Measurements from ENCODE around the gene SLC6A1. TPM values are rescaled to one million over a fixed set of nuclear protein-coding genes. Genes with fewer than 3 reads are reported as not detected.

SLC6A1 gene
- total RNA-seq, 2 donors from 2014 or later = 0.18 to 6.2 TPM

- no peak overlapping the region for H3K27ac ChIP-seq
- WGBS = 34% methylated on average over 10 of the region's 10 CpGs
- no peaks in the 10 kb centered on the region for H3K9me3 ChIP-seq
- H3K36me3 ChIP-seq = no peaks in the 10 kb centered on the region
- no peaks in the 10 kb centered on the region for H3K4me1 ChIP-seq (replicated peaks)
- no peak for DNase-seq (ENCODE audit: low spot score)
- no peak overlapping the region for H3K4me3 ChIP-seq
- TF ChIP-seq POLR2AphosphoS5 (IDR thresholded peaks at IDR 0.05) (no peak), POLR2A (IDR thresholded peaks at IDR 0.05) (no peak), CTCF (IDR thresholded peaks at IDR 0.05) (no peak)
- intact Hi-C loops (cut with DNase I) = no loop called here
- peaks cover 4% of the 10 kb centered on the region for H3K27me3 ChIP-seq (replicated peaks; ENCODE audit: insufficient read depth)
Measured at GRCh38 chr3:10977892-10978510, 14.5 kb upstream of the SLC6A1 start.

- no peaks in the 10 kb centered on the region for H3K9me3 ChIP-seq
- H3K27ac ChIP-seq = no peak overlapping the region
- DNase-seq (ENCODE audit: low spot score) = no peak
- TF ChIP-seq POLR2AphosphoS5 (IDR thresholded peaks at IDR 0.05) = no peak
- no peak for TF ChIP-seq CTCF (IDR thresholded peaks at IDR 0.05)
- TF ChIP-seq POLR2A (IDR thresholded peaks at IDR 0.05) = no peak
- no peaks in the 10 kb centered on the region for H3K4me1 ChIP-seq (replicated peaks)
- H3K36me3 ChIP-seq = no peaks in the 10 kb centered on the region
- 94% methylated on average over 7 of the region's 7 CpGs for WGBS
- H3K27me3 ChIP-seq (replicated peaks; ENCODE audit: insufficient read depth) = peaks cover 4% of the 10 kb centered on the region
- no peak overlapping the region for H3K4me3 ChIP-seq
- intact Hi-C loops (cut with DNase I) = no loop called here
Measured at GRCh38 chr3:10978956-10979355, 13.6 kb upstream of the SLC6A1 start.

GRCh38 chr3:10980312-10980711, 12.2 kb upstream of the SLC6A1 start:
- Histone ChIP-seq H3K4me3 (no peak overlapping the region), H3K36me3 (no peaks in the 10 kb centered on the region), H3K9me3 (no peaks in the 10 kb centered on the region), H3K27ac (no peak overlapping the region), H3K27me3 (replicated peaks; ENCODE audit: insufficient read depth) (peaks cover 4% of the 10 kb centered on the region), H3K4me1 (replicated peaks) (no peaks in the 10 kb centered on the region)
- 86% methylated on average over 7 of the region's 7 CpGs for WGBS
- DNase-seq (ENCODE audit: low spot score) = no peak
- no peak for TF ChIP-seq POLR2AphosphoS5 (IDR thresholded peaks at IDR 0.05)
- TF ChIP-seq CTCF (IDR thresholded peaks at IDR 0.05) = no peak
- TF ChIP-seq POLR2A (IDR thresholded peaks at IDR 0.05) = no peak
- intact Hi-C loops (cut with DNase I) = no loop called here

DNA sequence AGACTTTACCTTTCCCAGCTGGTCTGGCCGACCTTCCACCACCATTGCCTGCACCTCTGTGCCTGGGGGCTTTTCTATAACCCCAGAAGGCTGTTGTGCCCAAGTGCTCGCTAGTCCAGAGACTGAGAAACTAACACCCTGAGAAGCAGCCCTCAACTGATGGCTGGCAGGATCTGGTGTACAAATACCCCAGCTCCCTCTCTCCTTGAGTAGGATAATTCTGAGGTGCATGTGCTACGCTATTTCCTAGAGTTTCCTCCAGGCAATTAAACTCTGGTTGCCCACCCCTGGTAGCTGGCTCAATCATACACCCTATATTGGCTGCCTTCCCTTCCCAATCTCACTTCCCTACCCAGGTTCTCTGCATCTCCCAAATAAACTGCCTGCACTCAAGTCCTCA, 11.5 kb upstream of the SLC6A1 start:
- intact Hi-C loops (cut with DNase I) = no loop called here
- WGBS = 73% methylated on average over 3 of the region's 3 CpGs
- no peaks in the 10 kb centered on the region for H3K9me3 ChIP-seq

More for the DNA sequence above, 11.5 kb upstream of the SLC6A1 start:
- Histone ChIP-seq H3K4me1 (replicated peaks) (no peaks in the 10 kb centered on the region), H3K27ac (no peak overlapping the region), H3K4me3 (no peak overlapping the region), H3K36me3 (no peaks in the 10 kb centered on the region), H3K27me3 (replicated peaks; ENCODE audit: insufficient read depth) (peaks cover under 1% of the 10 kb centered on the region)
- TF ChIP-seq POLR2A (IDR thresholded peaks at IDR 0.05) (no peak), POLR2AphosphoS5 (IDR thresholded peaks at IDR 0.05) (no peak), CTCF (IDR thresholded peaks at IDR 0.05) (no peak)
- no peak for DNase-seq (ENCODE audit: low spot score)
